PC-3 (cell line): ENCODE data around the gene PACRG. TPM values are rescaled to one million over a fixed set of nuclear protein-coding genes. Genes with fewer than 3 reads are reported as not detected.

Experiments
- ATAC-seq: fragments of 200-7000 bp; cut with Tn5 transposase; 2 replicates; pipeline ENCODE4 v1.9.1; 2020; ENCODE audit warnings: mild to moderate bottlenecking, moderate library complexity
- BruUV-seq: library from RNA; stranded (reverse); fragments of 400-500 nt; replicated peaks from 2 replicates; lab custom pipeline; 2021; lab: Mats Ljungman, UMichigan
- CTCF ChIA-PET: fragments of 300-600 bp; sonication (Branson Sonifier 250); formaldehyde crosslinking; loops from one replicate; lab custom pipeline; 2022; ENCODE audit warnings: antibody characterized with exemption; lab: Charles Lee
- POLR2A ChIA-PET: fragments of 300-600 bp; sonication (Branson Sonifier 250); formaldehyde crosslinking; loops from one replicate; lab custom pipeline; 2022; ENCODE audit warnings: antibody characterized with exemption; ENCODE audit not compliant: unreplicated experiment; lab: Charles Lee
- DNase-seq: peaks from one replicate; pipeline ENCODE4 v3.0.0-alpha.2; 2015
- H2AFZ ChIP-seq: fragments of 300-600 bp; sonication (generic); 2 replicates; pipeline ENCODE4 v1.6.0; 2016; ENCODE audit warnings: antibody characterized with exemption, low read length
- H3F3A ChIP-seq: fragments of 300-600 bp; sonication (generic); one replicate; pipeline ENCODE4 v1.6.0; 2017; ENCODE audit warnings: antibody characterized with exemption, low read length, control low read depth, mild to moderate bottlenecking; ENCODE audit not compliant: unreplicated experiment
- H3K27ac ChIP-seq: fragments of 300-600 bp; sonication (generic); 2 replicates; pipeline ENCODE4 v1.5.1; 2016; ENCODE audit warnings: mild to moderate bottlenecking, low read length
- H3K27me3 ChIP-seq: fragments of 300-600 bp; sonication (generic); 2 replicates; pipeline ENCODE4 v1.6.1; 2016; ENCODE audit warnings: low read length, mixed read lengths
- H3K36me3 ChIP-seq: fragments of 300-600 bp; sonication (generic); 2 replicates; pipeline ENCODE4 v1.6.1; 2016; ENCODE audit warnings: low read depth, mixed run types, low read length, mixed read lengths
- H3K4me1 ChIP-seq: fragments of 300-600 bp; sonication (generic); 2 replicates; pipeline ENCODE4 v1.5.1; 2016; ENCODE audit warnings: low read length; ENCODE audit not compliant: insufficient read depth
- H3K4me2 ChIP-seq: fragments of 300-600 bp; sonication (generic); 2 replicates; pipeline ENCODE4 v1.6.0; 2016; ENCODE audit warnings: low read length
- H3K4me3 ChIP-seq: fragments of 300-600 bp; sonication (generic); 2 replicates; pipeline ENCODE4 v1.5.1; 2016; ENCODE audit warnings: mild to moderate bottlenecking, low read length, mixed read lengths
- H3K79me2 ChIP-seq: fragments of 300-600 bp; sonication (generic); 2 replicates; pipeline ENCODE4 v1.6.1; 2017; ENCODE audit warnings: low read length, mixed read lengths
- H3K9ac ChIP-seq: fragments of 300-600 bp; sonication (generic); 2 replicates; pipeline ENCODE4 v1.6.0; 2016; ENCODE audit warnings: mild to moderate bottlenecking, low read length
- H3K9me2 ChIP-seq: fragments of 300-600 bp; sonication (generic); replicated peaks from 2 replicates; pipeline ENCODE4 v1.6.1; 2016; ENCODE audit warnings: mixed run types, low read length, mixed read lengths
- H3K9me3 ChIP-seq: fragments of 300-600 bp; sonication (generic); 2 replicates; pipeline ENCODE4 v1.6.1; 2016; ENCODE audit warnings: low read length, mixed read lengths
- H4K20me1 ChIP-seq: fragments of 300-600 bp; sonication (generic); 2 replicates; pipeline ENCODE4 v1.6.1; 2016; ENCODE audit warnings: low read length, mixed read lengths
- EZH2 ChIP-seq: fragments of 300-600 bp; sonication (generic); IDR thresholded peaks from one replicate; pipeline ENCODE4 v1.6.1; 2017; ENCODE audit warnings: antibody characterized with exemption, mild to moderate bottlenecking, low read length; ENCODE audit not compliant: unreplicated experiment
- EZH2phosphoT487 ChIP-seq: fragments of 300-600 bp; sonication (generic); IDR thresholded peaks from 2 replicates; pipeline ENCODE4 v1.6.1; 2018; ENCODE audit warnings: mild to moderate bottlenecking, antibody characterized with exemption, low read length, borderline replicate concordance
- intact Hi-C: fragments of 100-400 bp; cut with micrococcal nuclease; formaldehyde crosslinking; loops from 2 replicates; pipeline ENCODE4 v1.9.0; 2023
- total RNA-seq: library from RNA; depleted of rRNA; stranded (reverse); fragments of >200 nt; gene quantifications from 2 replicates; pipeline ENCODE4 v1.2.3, GENCODE V29; 2014
- TF ChIP-seq, protein P1 (sequence below): fragments of 300-600 bp; sonication (generic); conservative IDR thresholded peaks from 2 replicates; pipeline ENCODE4 v1.5.1; 2017; ENCODE audit warnings: antibody characterized with exemption, low read depth, mild to moderate bottlenecking, low read length

PACRG gene
- total RNA-seq, 1 experiment from 2014 or later, result not detected

DNA sequence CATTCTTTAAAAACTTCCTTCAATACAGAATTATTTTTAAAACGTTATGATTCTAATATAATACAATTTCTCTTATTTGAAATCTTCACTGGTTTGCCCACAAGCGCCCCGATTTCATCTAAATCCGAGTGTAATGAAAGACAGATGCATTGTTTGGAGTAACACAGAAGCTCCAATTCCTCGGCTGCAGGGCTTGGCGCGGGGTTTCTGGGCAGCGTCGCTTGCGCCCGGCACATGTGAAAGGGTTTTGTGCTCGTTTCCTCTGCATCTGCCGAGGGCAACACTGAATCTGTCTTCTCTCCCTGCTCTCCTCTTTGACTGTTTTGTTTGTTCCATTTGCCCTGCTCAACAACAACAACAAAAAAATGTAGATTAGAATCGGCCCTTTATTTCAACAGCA, 438.1 kb downstream of the PACRG start:
- H3F3A ChIP-seq, result no peaks in the 10 kb centered on the region
- no TSS peak for BruUV-seq
- H3K9me2 ChIP-seq, result no peaks in the 10 kb centered on the region
- intact Hi-C loops, result no loop called here
- H3K4me1 ChIP-seq, result no peaks in the 10 kb centered on the region
- no peak overlapping the region for H2AFZ ChIP-seq
- H3K4me2 ChIP-seq, result no peak overlapping the region
- H3K27me3 ChIP-seq, result no peaks in the 10 kb centered on the region
- ATAC-seq (no peak), DNase-seq (no peak)
- H3K79me2 ChIP-seq, result no peaks in the 10 kb centered on the region
- no peaks in the 10 kb centered on the region for H3K9me3 ChIP-seq
- H4K20me1 ChIP-seq, result no peaks in the 10 kb centered on the region
- ChIA-PET POLR2A (no interaction called here), CTCF (no interaction called here)
- no peak overlapping the region for H3K4me3 ChIP-seq
- H3K36me3 ChIP-seq, result no peaks in the 10 kb centered on the region
- H3K27ac ChIP-seq, result no peak overlapping the region
- no peak overlapping the region for H3K9ac ChIP-seq
- TF ChIP-seq, protein P1, sequence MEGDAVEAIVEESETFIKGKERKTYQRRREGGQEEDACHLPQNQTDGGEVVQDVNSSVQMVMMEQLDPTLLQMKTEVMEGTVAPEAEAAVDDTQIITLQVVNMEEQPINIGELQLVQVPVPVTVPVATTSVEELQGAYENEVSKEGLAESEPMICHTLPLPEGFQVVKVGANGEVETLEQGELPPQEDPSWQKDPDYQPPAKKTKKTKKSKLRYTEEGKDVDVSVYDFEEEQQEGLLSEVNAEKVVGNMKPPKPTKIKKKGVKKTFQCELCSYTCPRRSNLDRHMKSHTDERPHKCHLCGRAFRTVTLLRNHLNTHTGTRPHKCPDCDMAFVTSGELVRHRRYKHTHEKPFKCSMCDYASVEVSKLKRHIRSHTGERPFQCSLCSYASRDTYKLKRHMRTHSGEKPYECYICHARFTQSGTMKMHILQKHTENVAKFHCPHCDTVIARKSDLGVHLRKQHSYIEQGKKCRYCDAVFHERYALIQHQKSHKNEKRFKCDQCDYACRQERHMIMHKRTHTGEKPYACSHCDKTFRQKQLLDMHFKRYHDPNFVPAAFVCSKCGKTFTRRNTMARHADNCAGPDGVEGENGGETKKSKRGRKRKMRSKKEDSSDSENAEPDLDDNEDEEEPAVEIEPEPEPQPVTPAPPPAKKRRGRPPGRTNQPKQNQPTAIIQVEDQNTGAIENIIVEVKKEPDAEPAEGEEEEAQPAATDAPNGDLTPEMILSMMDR, result no peak
- TF ChIP-seq EZH2phosphoT487, result no peak
- TF ChIP-seq EZH2, result no peak

DNA sequence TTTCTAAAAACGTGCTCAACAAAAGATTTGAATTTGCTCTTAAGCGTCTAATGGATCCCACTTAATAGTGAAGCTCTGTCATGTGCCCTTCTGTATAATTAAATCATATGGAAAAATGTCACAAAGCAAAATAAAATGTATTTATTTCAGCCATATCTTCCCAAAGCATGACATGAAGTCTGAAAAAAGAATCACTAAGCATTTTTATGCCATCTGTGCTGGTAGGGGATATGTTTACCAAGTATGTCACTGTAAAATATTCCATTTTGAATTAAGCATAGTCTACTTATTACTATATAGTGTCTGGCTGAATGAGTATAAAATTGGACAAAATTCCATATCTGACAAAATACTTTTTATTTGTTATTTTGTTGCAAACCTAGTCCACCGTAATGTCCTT, 438.7 kb downstream of the PACRG start:
- H3K9ac ChIP-seq, result no peak overlapping the region
- no peaks in the 10 kb centered on the region for H3K9me3 ChIP-seq
- CTCF ChIA-PET, result no interaction called here
- H3K4me1 ChIP-seq, result no peaks in the 10 kb centered on the region
- H4K20me1 ChIP-seq, result no peaks in the 10 kb centered on the region
- ATAC-seq (no peak), DNase-seq (no peak)
- H3K36me3 ChIP-seq, result no peaks in the 10 kb centered on the region
- no peak overlapping the region for H3K4me2 ChIP-seq
- no peaks in the 10 kb centered on the region for H3K27me3 ChIP-seq
- H3K79me2 ChIP-seq, result no peaks in the 10 kb centered on the region
- H3K27ac ChIP-seq, result no peak overlapping the region
- TF ChIP-seq, protein P1, result no peak
- TF ChIP-seq EZH2, result no peak
- TF ChIP-seq EZH2phosphoT487, result no peak
- POLR2A ChIA-PET, result no interaction called here
- no peaks in the 10 kb centered on the region for H3K9me2 ChIP-seq
- no peaks in the 10 kb centered on the region for H3F3A ChIP-seq
- no peak overlapping the region for H2AFZ ChIP-seq
- intact Hi-C loops, result no loop called here
- no TSS peak for BruUV-seq
- H3K4me3 ChIP-seq, result no peak overlapping the region

DNA sequence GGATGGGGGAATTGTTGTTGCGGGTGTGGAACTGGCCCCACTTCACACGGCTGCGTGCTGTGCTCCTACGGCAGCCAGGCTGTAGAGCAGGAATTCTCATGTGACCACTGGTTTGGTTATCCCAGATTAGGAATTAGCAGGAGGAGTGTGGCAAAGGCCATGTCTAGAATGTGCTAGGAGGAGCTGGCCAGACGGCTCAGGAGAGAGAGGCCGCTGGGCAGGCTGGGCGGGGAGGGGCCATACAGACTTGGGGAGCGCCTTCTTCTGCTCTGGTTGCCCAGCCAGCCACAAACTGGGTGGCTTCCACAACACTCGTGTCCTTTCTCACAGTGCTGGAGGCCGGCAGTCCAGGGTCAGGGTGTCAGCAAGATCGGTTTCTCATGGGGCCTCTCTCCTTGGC, 441.7 kb downstream of the PACRG start:
- H4K20me1 ChIP-seq, result no peaks in the 10 kb centered on the region
- H3K9ac ChIP-seq, result no peak overlapping the region
- H3K36me3 ChIP-seq, result no peaks in the 10 kb centered on the region
- H3K27ac ChIP-seq, result no peak overlapping the region
- H3K9me2 ChIP-seq, result no peaks in the 10 kb centered on the region
- intact Hi-C loops, result no loop called here
- H3K4me3 ChIP-seq, result no peak overlapping the region
- no peak overlapping the region for H3K4me2 ChIP-seq
- ATAC-seq (no peak), DNase-seq (no peak)
- H3K4me1 ChIP-seq, result no peaks in the 10 kb centered on the region
- H2AFZ ChIP-seq, result no peak overlapping the region
- TF ChIP-seq EZH2phosphoT487 (no peak), EZH2 (no peak)
- TF ChIP-seq, protein P1, result no peak
- H3K27me3 ChIP-seq, result no peaks in the 10 kb centered on the region
- ChIA-PET CTCF (no interaction called here), POLR2A (no interaction called here)
- H3K79me2 ChIP-seq, result no peaks in the 10 kb centered on the region
- H3K9me3 ChIP-seq, result no peaks in the 10 kb centered on the region
- BruUV-seq, result no TSS peak
- H3F3A ChIP-seq, result no peaks in the 10 kb centered on the region
